PC-9 (cell line): ENCODE data around the gene AGAP1.

Source experiments
- EZH2 ChIP-seq: fragments of 200-600 bp; sonication (generic); IDR thresholded peaks from 2 replicates; pipeline ENCODE4 v1.8.0; 2017; ENCODE audit warnings: antibody characterized with exemption, low read depth
- TF ChIP-seq, protein P1 (sequence below): fragments of 200-600 bp; sonication (generic); conservative IDR thresholded peaks from 2 replicates; pipeline ENCODE4 v1.6.1; 2017; ENCODE audit warnings: mixed run types, antibody characterized with exemption, mild to moderate bottlenecking, moderate library complexity

DNA sequence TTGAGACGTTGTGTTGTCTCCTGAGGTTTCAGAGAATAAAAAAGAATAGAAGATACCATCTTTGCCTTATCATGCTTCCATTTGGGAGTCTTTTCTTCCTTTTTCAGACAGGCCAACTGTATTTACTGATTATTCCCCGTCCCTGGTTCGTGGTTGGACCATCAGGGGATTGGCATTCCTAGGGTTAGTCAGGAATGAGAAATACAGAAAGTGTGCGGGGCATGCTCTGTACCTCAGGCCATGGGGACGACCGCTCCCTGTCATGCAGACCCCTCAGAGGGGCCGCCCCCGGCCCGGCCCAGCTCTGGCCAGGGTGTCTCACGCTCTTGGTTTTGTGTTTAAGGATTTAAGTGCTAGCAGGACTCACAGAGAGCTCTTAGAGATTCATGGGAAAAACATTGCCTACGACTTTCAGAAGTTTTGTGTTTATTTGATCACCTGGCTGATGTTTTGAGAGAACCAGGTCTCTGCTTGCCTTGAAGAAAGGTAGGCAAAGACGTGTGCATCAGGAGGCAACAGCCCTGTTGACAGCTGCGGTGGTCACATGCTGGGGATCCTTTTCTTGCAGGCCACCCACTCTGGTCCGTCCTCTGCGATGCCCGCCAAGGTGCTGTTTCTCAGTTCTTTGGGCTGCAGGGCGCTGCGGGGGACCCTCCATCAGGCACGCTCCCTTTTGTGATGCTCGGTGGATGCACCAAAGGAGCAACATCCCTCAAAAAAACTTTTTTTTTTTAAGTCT, 317.8 kb downstream of the AGAP1 start:
- TF ChIP-seq, protein P1, sequence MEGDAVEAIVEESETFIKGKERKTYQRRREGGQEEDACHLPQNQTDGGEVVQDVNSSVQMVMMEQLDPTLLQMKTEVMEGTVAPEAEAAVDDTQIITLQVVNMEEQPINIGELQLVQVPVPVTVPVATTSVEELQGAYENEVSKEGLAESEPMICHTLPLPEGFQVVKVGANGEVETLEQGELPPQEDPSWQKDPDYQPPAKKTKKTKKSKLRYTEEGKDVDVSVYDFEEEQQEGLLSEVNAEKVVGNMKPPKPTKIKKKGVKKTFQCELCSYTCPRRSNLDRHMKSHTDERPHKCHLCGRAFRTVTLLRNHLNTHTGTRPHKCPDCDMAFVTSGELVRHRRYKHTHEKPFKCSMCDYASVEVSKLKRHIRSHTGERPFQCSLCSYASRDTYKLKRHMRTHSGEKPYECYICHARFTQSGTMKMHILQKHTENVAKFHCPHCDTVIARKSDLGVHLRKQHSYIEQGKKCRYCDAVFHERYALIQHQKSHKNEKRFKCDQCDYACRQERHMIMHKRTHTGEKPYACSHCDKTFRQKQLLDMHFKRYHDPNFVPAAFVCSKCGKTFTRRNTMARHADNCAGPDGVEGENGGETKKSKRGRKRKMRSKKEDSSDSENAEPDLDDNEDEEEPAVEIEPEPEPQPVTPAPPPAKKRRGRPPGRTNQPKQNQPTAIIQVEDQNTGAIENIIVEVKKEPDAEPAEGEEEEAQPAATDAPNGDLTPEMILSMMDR: no peak
- TF ChIP-seq EZH2: no peak
